Brain microvascular endothelial cell (primary cell): ENCODE data around the gene P3H2.

Source experiments
- DNase-seq: peaks from one replicate; pipeline ENCODE4 v3.0.0-alpha.2; 2020
- H3K27ac ChIP-seq: fragments of 250-450 bp; sonication (Bioruptor Pico); 2 replicates; pipeline ENCODE4 v1.5.1; 2020; ENCODE audit warnings: mild to moderate bottlenecking, moderate library complexity
- H3K27me3 ChIP-seq: fragments of 250-450 bp; sonication (Bioruptor Pico); replicated peaks from 2 replicates; pipeline ENCODE4 v1.5.1; 2020; ENCODE audit warnings: mild to moderate bottlenecking
- H3K36me3 ChIP-seq: fragments of 250-450 bp; sonication (Bioruptor Pico); replicated peaks from 2 replicates; pipeline ENCODE4 v1.5.1; 2020; ENCODE audit warnings: mild to moderate bottlenecking
- H3K4me3 ChIP-seq: 2 replicates; pipeline ENCODE4 v1.5.1; 2011; ENCODE audit warnings: low read depth, mild to moderate bottlenecking, control low read depth, low read length, moderate library complexity
- CTCF ChIP-seq: IDR thresholded peaks from 2 replicates; pipeline ENCODE4 v1.5.1; 2011; ENCODE audit warnings: low read depth, mild to moderate bottlenecking, moderate library complexity, low read length, control low read depth, inconsistent platforms; ENCODE audit errors: missing control alignments
- in situ Hi-C: cut with HindIII; loops from 2 replicates; pipeline ENCODE4 v1.10.0; 2017; ENCODE audit warnings: low sequenced_read_pairs, low pct_ligation_motif_present

The P3H2 gene

DNA sequence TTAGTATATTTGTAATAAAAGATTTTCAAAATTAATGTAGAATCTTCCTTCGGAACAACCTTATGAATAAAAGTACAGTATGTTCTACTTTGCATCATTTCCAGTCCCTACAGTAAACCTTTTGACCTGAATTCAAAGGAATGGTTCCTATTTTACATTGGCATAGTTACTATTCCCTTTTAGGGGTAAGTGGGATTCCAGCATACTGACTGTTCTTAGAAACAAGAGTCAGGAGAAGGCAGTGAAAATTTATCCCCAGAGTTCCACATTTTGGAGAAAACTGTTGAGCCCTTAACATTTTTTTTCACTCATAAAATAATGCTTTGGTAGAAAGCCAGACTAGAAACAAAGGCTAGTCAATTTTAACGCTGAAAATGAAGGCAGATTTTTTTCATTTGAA is 78.1 kb downstream of the P3H2 start:
- DNase-seq, result no peak
- no peak overlapping the region for H3K27ac ChIP-seq
- in situ Hi-C loops, result no loop called here
- no peaks in the 10 kb centered on the region for H3K36me3 ChIP-seq
- no peak overlapping the region for H3K4me3 ChIP-seq
- TF ChIP-seq CTCF, result no peak
- no peaks in the 10 kb centered on the region for H3K27me3 ChIP-seq

DNA sequence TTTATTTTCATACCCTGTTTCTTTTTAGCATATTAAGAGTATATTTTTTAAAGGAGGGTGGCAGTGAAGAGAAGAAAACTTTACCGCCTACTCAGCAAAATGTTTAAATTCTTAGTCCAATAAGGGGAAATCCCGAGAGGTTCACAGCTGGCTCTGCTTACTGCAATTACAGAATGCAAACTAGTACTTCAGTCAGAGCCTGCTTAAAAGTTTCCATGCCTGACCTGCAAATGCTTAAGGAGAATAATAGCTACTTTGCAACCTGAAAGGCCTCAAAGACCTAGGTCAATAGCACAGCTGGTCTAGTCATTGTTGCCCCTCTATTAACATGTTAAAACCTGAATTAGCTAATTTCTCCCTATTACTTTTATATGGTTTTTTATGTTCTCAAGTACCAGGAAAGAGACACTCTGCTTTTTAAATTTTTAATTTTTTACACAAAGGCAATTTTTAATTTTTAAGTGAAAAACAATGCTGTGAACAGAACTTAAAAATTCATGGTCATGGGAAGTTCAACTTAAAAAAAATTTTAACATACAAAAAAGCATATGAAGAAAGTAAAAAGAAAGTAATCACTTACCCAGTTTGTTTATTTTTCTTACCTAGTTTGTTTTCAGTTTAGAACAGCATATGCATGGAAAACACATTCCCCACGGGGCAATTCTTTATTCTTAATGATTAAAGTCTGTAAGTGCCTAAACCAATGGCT is 79.2 kb downstream of the P3H2 start:
- no peak overlapping the region for H3K4me3 ChIP-seq
- H3K27ac ChIP-seq, result no peak overlapping the region
- no peak for DNase-seq
- in situ Hi-C loops, result no loop called here
- no peaks in the 10 kb centered on the region for H3K27me3 ChIP-seq
- no peaks in the 10 kb centered on the region for H3K36me3 ChIP-seq
- no peak for TF ChIP-seq CTCF

- no peak overlapping the region for H3K4me3 ChIP-seq
- TF ChIP-seq CTCF, result no peak
- in situ Hi-C loops, result no loop called here
- H3K27me3 ChIP-seq, result no peaks in the 10 kb centered on the region
- DNase-seq, result no peak
- no peak overlapping the region for H3K27ac ChIP-seq
- no peaks in the 10 kb centered on the region for H3K36me3 ChIP-seq
These were observed 80.6 kb downstream of the P3H2 start for GRCh38 chr3:190040145-190040544.

- Histone ChIP-seq H3K36me3 (no peaks in the 10 kb centered on the region), H3K27ac (no peak overlapping the region), H3K4me3 (no peak overlapping the region), H3K27me3 (no peaks in the 10 kb centered on the region)
- in situ Hi-C loops, result no loop called here
- peak; percentile 74 for DNase-seq
- no peak for TF ChIP-seq CTCF
These were observed 82.4 kb downstream of the P3H2 start for GRCh38 chr3:190038050-190038933.

- DNase-seq, result peak; percentile 48
- H3K4me3 ChIP-seq, result no peak overlapping the region
- H3K36me3 ChIP-seq, result no peaks in the 10 kb centered on the region
- no peak overlapping the region for H3K27ac ChIP-seq
- in situ Hi-C loops, result no loop called here
- H3K27me3 ChIP-seq, result no peaks in the 10 kb centered on the region
- TF ChIP-seq CTCF, result no peak
These were observed 84.1 kb downstream of the P3H2 start for GRCh38 chr3:190036631-190037030.
